Keratinocyte (primary cell): ENCODE data around the gene RAC2. TPM values are rescaled to one million over a fixed set of nuclear protein-coding genes. Genes with fewer than 3 reads are reported as not detected.

Experiments
- DNase-seq: peaks from one replicate; pipeline ENCODE4 v3.0.0-alpha.2; 2011; ENCODE audit warnings: low read depth, missing footprints, low spot score
- FAIRE-seq: peaks from 2 replicates; lab custom pipeline; 2011; peaks lifted over from hg19 to GRCh38; lab: Jason Lieb, UNC
- H2AFZ ChIP-seq: 2 replicates; pipeline ENCODE4 v1.6.0; 2012; ENCODE audit warnings: low read length, control low read depth, inconsistent platforms; ENCODE audit not compliant: control insufficient read depth
- H3K27ac ChIP-seq: 2 replicates; pipeline ENCODE4 v1.5.1; 2011; ENCODE audit warnings: low read length; ENCODE audit not compliant: control insufficient read depth, insufficient read depth
- H3K27me3 ChIP-seq: 3 replicates; pipeline ENCODE4 v1.6.0; 2011; ENCODE audit warnings: low read length; ENCODE audit not compliant: control insufficient read depth, insufficient read depth; ENCODE audit errors: extremely low read depth
- H3K36me3 ChIP-seq, 2 experiments: 2 replicates in 1 of 2; 3 replicates in 1 of 2; pipeline ENCODE4 v1.5.1; 2011; ENCODE audit warnings: low read length in 2 of 2, mild to moderate bottlenecking in 1 of 2; ENCODE audit not compliant: control insufficient read depth in 2 of 2, insufficient read depth in 2 of 2; ENCODE audit errors: extremely low read depth in 1 of 2
- H3K4me1 ChIP-seq: 3 replicates; pipeline ENCODE4 v1.5.1; 2011; ENCODE audit warnings: low read length; ENCODE audit not compliant: control insufficient read depth, insufficient read depth; ENCODE audit errors: extremely low read depth
- H3K4me2 ChIP-seq: 3 replicates; pipeline ENCODE4 v1.6.0; 2011; ENCODE audit warnings: low read depth, low read length; ENCODE audit not compliant: control insufficient read depth, insufficient read depth; ENCODE audit errors: extremely low read depth
- H3K4me3 ChIP-seq, 3 experiments: fragments of 200-600 bp in 1 of 3; sonication (generic) in 1 of 3; 2 replicates in 2 of 3; 3 replicates in 1 of 3; pipeline ENCODE4 v1.5.1; 2011 to 2016; ENCODE audit warnings: low read length in 3 of 3, mild to moderate bottlenecking in 3 of 3, control low read depth in 2 of 3, inconsistent platforms in 1 of 3, low read depth in 1 of 3, mixed read lengths in 1 of 3, mixed run types in 1 of 3, moderate library complexity in 1 of 3; ENCODE audit not compliant: control insufficient read depth in 2 of 3, insufficient read depth in 2 of 3; ENCODE audit errors: extremely low read depth in 1 of 3
- H3K79me2 ChIP-seq: 2 replicates; pipeline ENCODE4 v1.6.0; 2012; ENCODE audit warnings: low read length; ENCODE audit not compliant: control insufficient read depth, insufficient read depth
- H3K9ac ChIP-seq: 3 replicates; pipeline ENCODE4 v1.6.0; 2011; ENCODE audit warnings: low read length; ENCODE audit not compliant: control insufficient read depth, insufficient read depth; ENCODE audit errors: extremely low read depth
- H3K9me1 ChIP-seq: 3 replicates; pipeline ENCODE4 v1.6.0; 2011; ENCODE audit warnings: low read length; ENCODE audit not compliant: control insufficient read depth, insufficient read depth; ENCODE audit errors: extremely low read depth
- H3K9me3 ChIP-seq: 2 replicates; pipeline ENCODE4 v1.5.1; 2012; ENCODE audit warnings: low read depth, low read length; ENCODE audit not compliant: control insufficient read depth
- H4K20me1 ChIP-seq: 3 replicates; pipeline ENCODE4 v1.6.0; 2011; ENCODE audit warnings: low read length; ENCODE audit not compliant: control insufficient read depth, insufficient read depth; ENCODE audit errors: extremely low read depth
- EZH2 ChIP-seq: IDR thresholded peaks from one replicate; pipeline ENCODE4 v1.6.1; 2012; ENCODE audit warnings: inconsistent platforms, mild to moderate bottlenecking, low read length, moderate library complexity
- dilution Hi-C: fragments of 300-500 bp; cut with MboI; formaldehyde crosslinking; loops from one replicate; pipeline ENCODE4 v1.7.0; 2020; ENCODE audit warnings: low sequenced_read_pairs; ENCODE audit not compliant: extremely low pct_ligation_motif_present
- polyA plus RNA-seq, 5 experiments: library from polyadenylated mRNA; depleted of rRNA in 3 of 5; stranded (reverse) in 3 of 5; stranded (forward) in 1 of 5; unstranded in 1 of 5; fragments of >200 nt; gene quantifications; 1 replicate in 1 of 5; 2 replicates in 3 of 5; 3 replicates in 1 of 5; pipeline versions ENCODE4 v1.2.1 to v1.2.3, GENCODE V29; 2011 to 2012; ENCODE audit warnings: missing spikeins in 2 of 5, low read depth in 1 of 5, low replicate concordance in 1 of 5
- TF ChIP-seq, protein P1 (sequence below), 3 experiments: IDR thresholded peaks in 1 of 3; conservative IDR thresholded peaks in 1 of 3; optimal IDR thresholded peaks in 1 of 3; 2 replicates in 2 of 3; 3 replicates in 1 of 3; pipeline versions ENCODE3 to v1.5.1; 2011; ENCODE audit warnings: low read length in 3 of 3, mild to moderate bottlenecking in 3 of 3, moderate library complexity in 2 of 3, control low read depth in 1 of 3, inconsistent platforms in 1 of 3; ENCODE audit not compliant: insufficient read depth in 2 of 3; ENCODE audit errors: extremely low read depth in 1 of 3

Gene RAC2
- polyA plus RNA-seq, 1 donor (not counting 4 experiments of a cell fraction or from before 2014, with no cell fraction given): 78.6 TPM

DNA sequence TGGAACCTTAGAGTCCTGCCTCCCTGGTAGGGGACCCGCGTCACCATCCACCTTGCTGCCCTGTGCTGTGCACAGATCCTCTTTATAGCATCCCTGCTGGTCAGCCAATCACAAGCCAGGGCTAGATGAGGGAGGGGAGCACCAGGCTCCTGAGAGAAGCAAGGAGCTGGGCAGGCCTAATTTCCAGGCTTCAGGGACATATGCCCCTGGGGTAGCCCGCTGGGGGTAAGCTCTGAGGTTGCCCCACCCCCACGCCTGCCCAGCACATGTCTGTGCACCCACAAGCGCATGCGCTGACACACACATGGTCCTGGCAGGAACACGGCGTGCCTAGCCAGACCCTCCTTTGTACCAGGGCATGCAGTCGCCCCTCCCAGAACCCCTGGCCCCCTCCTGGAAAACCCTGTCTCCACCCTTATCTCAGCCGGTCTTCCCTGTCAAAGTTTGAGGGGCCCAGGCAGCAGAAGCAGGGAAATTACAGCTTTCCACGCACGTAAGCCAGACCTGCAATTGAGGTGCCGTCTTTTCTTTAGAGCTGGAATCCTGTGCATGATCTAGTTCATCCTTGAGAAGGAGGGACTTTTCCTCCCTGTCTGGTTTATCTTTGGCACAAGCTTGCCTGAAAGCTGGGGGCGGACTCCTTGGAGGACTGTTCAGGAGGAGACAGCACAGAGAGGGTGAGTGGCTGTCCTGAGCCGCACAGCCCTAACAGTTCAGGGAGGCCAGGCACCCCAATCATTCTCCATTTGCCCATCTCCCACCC, 33.8 kb downstream of the RAC2 start:
- no peak overlapping the region for H3K27ac ChIP-seq
- no peak for FAIRE-seq
- no peak overlapping the region for H3K9ac ChIP-seq

DNA sequence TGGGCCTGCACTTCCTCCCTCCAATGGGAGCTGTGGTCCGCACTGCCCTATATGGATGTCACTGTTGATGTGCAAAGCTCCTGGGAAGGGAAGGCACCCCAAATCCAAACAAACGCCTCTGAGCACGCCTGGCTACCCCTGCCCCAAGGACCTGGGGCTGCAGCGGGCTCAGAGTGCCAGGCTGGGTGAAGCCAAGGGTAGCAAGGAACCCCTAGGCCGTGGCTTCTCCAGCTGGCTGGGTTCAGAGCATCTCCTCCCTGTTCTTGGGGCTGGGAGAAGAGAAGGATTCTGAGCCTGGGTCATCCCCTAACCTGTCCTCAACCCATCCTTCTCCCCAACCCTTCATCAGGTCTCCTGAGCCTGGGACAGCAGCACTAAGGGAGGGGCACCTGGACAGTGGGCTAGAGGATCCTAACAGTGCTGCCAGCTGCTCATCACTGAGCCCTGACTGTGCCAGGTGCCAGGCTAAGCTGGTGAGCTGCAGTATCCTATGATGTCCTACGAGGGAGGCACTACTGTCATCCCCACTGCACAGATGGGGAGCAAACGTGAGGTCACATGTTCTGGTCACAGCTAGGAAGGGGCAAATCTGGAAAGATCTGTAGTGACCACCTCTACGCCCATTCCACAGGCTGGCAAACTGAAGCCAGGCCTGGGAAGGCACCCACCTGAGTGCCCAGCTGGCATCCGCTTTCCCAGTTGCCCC, 34.8 kb downstream of the RAC2 start:
- FAIRE-seq: no peak
- no peak overlapping the region for H2AFZ ChIP-seq
- no peak overlapping the region for H3K9ac ChIP-seq
- TF ChIP-seq, protein P1, sequence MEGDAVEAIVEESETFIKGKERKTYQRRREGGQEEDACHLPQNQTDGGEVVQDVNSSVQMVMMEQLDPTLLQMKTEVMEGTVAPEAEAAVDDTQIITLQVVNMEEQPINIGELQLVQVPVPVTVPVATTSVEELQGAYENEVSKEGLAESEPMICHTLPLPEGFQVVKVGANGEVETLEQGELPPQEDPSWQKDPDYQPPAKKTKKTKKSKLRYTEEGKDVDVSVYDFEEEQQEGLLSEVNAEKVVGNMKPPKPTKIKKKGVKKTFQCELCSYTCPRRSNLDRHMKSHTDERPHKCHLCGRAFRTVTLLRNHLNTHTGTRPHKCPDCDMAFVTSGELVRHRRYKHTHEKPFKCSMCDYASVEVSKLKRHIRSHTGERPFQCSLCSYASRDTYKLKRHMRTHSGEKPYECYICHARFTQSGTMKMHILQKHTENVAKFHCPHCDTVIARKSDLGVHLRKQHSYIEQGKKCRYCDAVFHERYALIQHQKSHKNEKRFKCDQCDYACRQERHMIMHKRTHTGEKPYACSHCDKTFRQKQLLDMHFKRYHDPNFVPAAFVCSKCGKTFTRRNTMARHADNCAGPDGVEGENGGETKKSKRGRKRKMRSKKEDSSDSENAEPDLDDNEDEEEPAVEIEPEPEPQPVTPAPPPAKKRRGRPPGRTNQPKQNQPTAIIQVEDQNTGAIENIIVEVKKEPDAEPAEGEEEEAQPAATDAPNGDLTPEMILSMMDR (optimal IDR thresholded peaks at IDR 0.05 in 1 of 3, IDR thresholded peaks at IDR 0.05 in 1 of 3, conservative IDR thresholded peaks at IDR 0.05 in 1 of 3; ENCODE audit: extremely low read depth in 1 of 3, insufficient read depth in 2 of 3, low read length in 3 of 3): no peak
- TF ChIP-seq EZH2: no peak
- H4K20me1 ChIP-seq: no peaks in the 10 kb centered on the region
- H3K9me1 ChIP-seq: no peaks in the 10 kb centered on the region
- no peak for DNase-seq
- no peaks in the 10 kb centered on the region for H3K79me2 ChIP-seq
- H3K36me3 ChIP-seq: no peaks in the 10 kb centered on the region
- peaks cover 31% of the 10 kb centered on the region for H3K27me3 ChIP-seq
- no peaks in the 10 kb centered on the region for H3K9me3 ChIP-seq
- no peaks in the 10 kb centered on the region for H3K4me1 ChIP-seq
- H3K27ac ChIP-seq: no peak overlapping the region
- H3K4me3 ChIP-seq: no peak overlapping the region
- dilution Hi-C loops: no loop called here
- H3K4me2 ChIP-seq: no peak overlapping the region

More for the DNA sequence above, 33.8 kb downstream of the RAC2 start:
- no peaks in the 10 kb centered on the region for H3K36me3 ChIP-seq
- no peaks in the 10 kb centered on the region for H3K79me2 ChIP-seq
- H3K9me1 ChIP-seq: no peaks in the 10 kb centered on the region
- no peaks in the 10 kb centered on the region for H3K9me3 ChIP-seq
- dilution Hi-C loops: no loop called here
- H3K4me1 ChIP-seq: no peaks in the 10 kb centered on the region
- H4K20me1 ChIP-seq: no peaks in the 10 kb centered on the region
- no peak overlapping the region for H2AFZ ChIP-seq
- TF ChIP-seq EZH2: no peak
- TF ChIP-seq, protein P1 (optimal IDR thresholded peaks at IDR 0.05 in 1 of 3, IDR thresholded peaks at IDR 0.05 in 1 of 3, conservative IDR thresholded peaks at IDR 0.05 in 1 of 3; ENCODE audit: extremely low read depth in 1 of 3, insufficient read depth in 2 of 3, low read length in 3 of 3): no peak
- no peak overlapping the region for H3K4me3 ChIP-seq
- H3K27me3 ChIP-seq: peaks cover 31% of the 10 kb centered on the region
- no peak for DNase-seq
- no peak overlapping the region for H3K4me2 ChIP-seq
